Keratinocyte (primary cell): ENCODE results near the gene TC2N. TPM values are rescaled to one million over a fixed set of nuclear protein-coding genes. Genes with fewer than 3 reads are reported as not detected.
"Not testable (repeated sequence)": the region's sequence is repeated elsewhere in the genome, so short reads cannot be mapped to it uniquely, and the experiment has no call there.

Source experiments
- DNase-seq: peaks from one replicate; pipeline ENCODE4 v3.0.0-alpha.2; 2011; ENCODE audit warnings: low read depth, missing footprints, low spot score
- FAIRE-seq: peaks from 2 replicates; lab custom pipeline; 2011; peaks lifted over from hg19 to GRCh38; lab: Jason Lieb, UNC
- H2AFZ ChIP-seq: 2 replicates; pipeline ENCODE4 v1.6.0; 2012; ENCODE audit warnings: low read length, control low read depth, inconsistent platforms; ENCODE audit not compliant: control insufficient read depth
- H3K27ac ChIP-seq: 2 replicates; pipeline ENCODE4 v1.5.1; 2011; ENCODE audit warnings: low read length; ENCODE audit not compliant: control insufficient read depth, insufficient read depth
- H3K27me3 ChIP-seq: 3 replicates; pipeline ENCODE4 v1.6.0; 2011; ENCODE audit warnings: low read length; ENCODE audit not compliant: control insufficient read depth, insufficient read depth; ENCODE audit errors: extremely low read depth
- H3K36me3 ChIP-seq, 2 experiments: 2 replicates in 1 of 2; 3 replicates in 1 of 2; pipeline ENCODE4 v1.5.1; 2011; ENCODE audit warnings: low read length in 2 of 2, mild to moderate bottlenecking in 1 of 2; ENCODE audit not compliant: control insufficient read depth in 2 of 2, insufficient read depth in 2 of 2; ENCODE audit errors: extremely low read depth in 1 of 2
- H3K4me1 ChIP-seq: 3 replicates; pipeline ENCODE4 v1.5.1; 2011; ENCODE audit warnings: low read length; ENCODE audit not compliant: control insufficient read depth, insufficient read depth; ENCODE audit errors: extremely low read depth
- H3K4me2 ChIP-seq: 3 replicates; pipeline ENCODE4 v1.6.0; 2011; ENCODE audit warnings: low read depth, low read length; ENCODE audit not compliant: control insufficient read depth, insufficient read depth; ENCODE audit errors: extremely low read depth
- H3K4me3 ChIP-seq, 3 experiments: fragments of 200-600 bp in 1 of 3; sonication (generic) in 1 of 3; 2 replicates in 2 of 3; 3 replicates in 1 of 3; pipeline ENCODE4 v1.5.1; 2011 to 2016; ENCODE audit warnings: low read length in 3 of 3, mild to moderate bottlenecking in 3 of 3, control low read depth in 2 of 3, inconsistent platforms in 1 of 3, low read depth in 1 of 3, mixed read lengths in 1 of 3, mixed run types in 1 of 3, moderate library complexity in 1 of 3; ENCODE audit not compliant: control insufficient read depth in 2 of 3, insufficient read depth in 2 of 3; ENCODE audit errors: extremely low read depth in 1 of 3
- H3K79me2 ChIP-seq: 2 replicates; pipeline ENCODE4 v1.6.0; 2012; ENCODE audit warnings: low read length; ENCODE audit not compliant: control insufficient read depth, insufficient read depth
- H3K9ac ChIP-seq: 3 replicates; pipeline ENCODE4 v1.6.0; 2011; ENCODE audit warnings: low read length; ENCODE audit not compliant: control insufficient read depth, insufficient read depth; ENCODE audit errors: extremely low read depth
- H3K9me1 ChIP-seq: 3 replicates; pipeline ENCODE4 v1.6.0; 2011; ENCODE audit warnings: low read length; ENCODE audit not compliant: control insufficient read depth, insufficient read depth; ENCODE audit errors: extremely low read depth
- H3K9me3 ChIP-seq: 2 replicates; pipeline ENCODE4 v1.5.1; 2012; ENCODE audit warnings: low read depth, low read length; ENCODE audit not compliant: control insufficient read depth
- H4K20me1 ChIP-seq: 3 replicates; pipeline ENCODE4 v1.6.0; 2011; ENCODE audit warnings: low read length; ENCODE audit not compliant: control insufficient read depth, insufficient read depth; ENCODE audit errors: extremely low read depth
- CTCF ChIP-seq, 3 experiments: IDR thresholded peaks in 1 of 3; conservative IDR thresholded peaks in 1 of 3; optimal IDR thresholded peaks in 1 of 3; 2 replicates in 2 of 3; 3 replicates in 1 of 3; pipeline versions ENCODE3 to v1.5.1; 2011; ENCODE audit warnings: low read length in 3 of 3, mild to moderate bottlenecking in 3 of 3, moderate library complexity in 2 of 3, control low read depth in 1 of 3, inconsistent platforms in 1 of 3; ENCODE audit not compliant: insufficient read depth in 2 of 3; ENCODE audit errors: extremely low read depth in 1 of 3
- EZH2 ChIP-seq: IDR thresholded peaks from one replicate; pipeline ENCODE4 v1.6.1; 2012; ENCODE audit warnings: inconsistent platforms, mild to moderate bottlenecking, low read length, moderate library complexity
- dilution Hi-C: fragments of 300-500 bp; cut with MboI; formaldehyde crosslinking; loops from one replicate; pipeline ENCODE4 v1.7.0; 2020; ENCODE audit warnings: low sequenced_read_pairs; ENCODE audit not compliant: extremely low pct_ligation_motif_present
- polyA plus RNA-seq, 5 experiments: library from polyadenylated mRNA; depleted of rRNA in 3 of 5; stranded (reverse) in 3 of 5; stranded (forward) in 1 of 5; unstranded in 1 of 5; fragments of >200 nt; gene quantifications; 1 replicate in 1 of 5; 2 replicates in 3 of 5; 3 replicates in 1 of 5; pipeline versions ENCODE4 v1.2.1 to v1.2.3, GENCODE V29; 2011 to 2012; ENCODE audit warnings: missing spikeins in 2 of 5, low read depth in 1 of 5, low replicate concordance in 1 of 5

TC2N gene
- polyA plus RNA-seq, 1 donor (not counting 4 experiments of a cell fraction or from before 2014, with no cell fraction given), result 22.6 TPM

GRCh38 chr14:91872517-91873470 is 5.5 kb upstream of the TC2N start:
- H3K9me1 ChIP-seq, result no peaks in the 10 kb centered on the region
- peaks cover 6% of the 10 kb centered on the region for H3K4me1 ChIP-seq
- no peak overlapping the region for H2AFZ ChIP-seq
- no peak overlapping the region for H3K27ac ChIP-seq
- H3K9me3 ChIP-seq, result no peaks in the 10 kb centered on the region
- H3K4me3 ChIP-seq, result no peak overlapping the region
- DNase-seq (no peak), FAIRE-seq (no peak)
- H3K9ac ChIP-seq, result no peak overlapping the region
- TF ChIP-seq EZH2 (no peak), CTCF (optimal IDR thresholded peaks at IDR 0.05 in 1 of 3, IDR thresholded peaks at IDR 0.05 in 1 of 3, conservative IDR thresholded peaks at IDR 0.05 in 1 of 3; ENCODE audit: extremely low read depth in 1 of 3, insufficient read depth in 2 of 3, low read length in 3 of 3) (no peak)
- H3K79me2 ChIP-seq, result no peaks in the 10 kb centered on the region
- dilution Hi-C loops, result no loop called here
- H4K20me1 ChIP-seq, result no peaks in the 10 kb centered on the region
- H3K4me2 ChIP-seq, result no peak overlapping the region
- H3K36me3 ChIP-seq, result no peaks in the 10 kb centered on the region
- peaks cover 10% of the 10 kb centered on the region for H3K27me3 ChIP-seq

- DNase-seq, result no peak
- no peak for FAIRE-seq
- H3K9me1 ChIP-seq, result no peaks in the 10 kb centered on the region
- no peak overlapping the region for H3K4me3 ChIP-seq
- no peaks in the 10 kb centered on the region for H4K20me1 ChIP-seq
- no peak overlapping the region for H3K27ac ChIP-seq
- H3K79me2 ChIP-seq, result no peaks in the 10 kb centered on the region
- TF ChIP-seq CTCF (optimal IDR thresholded peaks at IDR 0.05 in 1 of 3, IDR thresholded peaks at IDR 0.05 in 1 of 3, conservative IDR thresholded peaks at IDR 0.05 in 1 of 3; ENCODE audit: extremely low read depth in 1 of 3, insufficient read depth in 2 of 3, low read length in 3 of 3) (no peak), EZH2 (no peak)
- dilution Hi-C loops, result no loop called here
- H3K27me3 ChIP-seq, result peaks cover 10% of the 10 kb centered on the region
- no peaks in the 10 kb centered on the region for H3K36me3 ChIP-seq
- H3K9ac ChIP-seq, result no peak overlapping the region
- peaks cover 6% of the 10 kb centered on the region for H3K4me1 ChIP-seq
- no peaks in the 10 kb centered on the region for H3K9me3 ChIP-seq
- H3K4me2 ChIP-seq, result no peak overlapping the region
- no peak overlapping the region for H2AFZ ChIP-seq
Observed at GRCh38 chr14:91872011-91872501, 4.7 kb upstream of the TC2N start.

DNA sequence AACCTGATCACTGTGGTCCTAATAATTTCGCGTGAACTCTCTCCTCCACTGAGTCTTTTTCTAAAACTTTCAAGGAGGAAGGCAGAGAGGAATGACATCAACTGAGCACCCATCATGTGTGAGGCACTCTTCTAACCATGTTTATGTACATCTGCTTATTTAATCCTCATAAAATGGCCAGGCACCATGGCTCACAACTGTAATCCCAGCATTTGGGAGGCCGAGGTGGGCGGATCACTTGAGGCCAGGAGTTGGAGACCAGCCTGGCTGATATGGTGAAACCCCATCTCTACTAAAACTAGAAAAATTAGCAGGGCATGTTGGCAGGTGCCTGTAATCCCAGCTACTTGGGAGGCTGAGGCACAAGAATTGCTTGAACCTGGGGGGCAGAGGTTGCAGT is 4.1 kb upstream of the TC2N start:
- H3K79me2 ChIP-seq, DNase-seq, H2AFZ ChIP-seq, H3K27ac ChIP-seq, H3K4me3 ChIP-seq, H3K4me1 ChIP-seq, H4K20me1 ChIP-seq, H3K9me3 ChIP-seq, H3K36me3 ChIP-seq, H3K4me2 ChIP-seq, H3K9me1 ChIP-seq, H3K9ac ChIP-seq, dilution Hi-C loops, FAIRE-seq: not testable (repeated sequence)
- peaks cover 10% of the 10 kb centered on the region for H3K27me3 ChIP-seq
